Astrocyte (in vitro differentiated cells and primary cell): ENCODE data around the gene ZNF770. TPM values are rescaled to one million over a fixed set of nuclear protein-coding genes. Genes with fewer than 3 reads are reported as not detected.
A peak's percentile ranks its signal among the peaks of the same experiment; 100 is the strongest.

Experiments used
- DNase-seq: peaks from one replicate; pipeline ENCODE4 v3.0.0-alpha.2; 2010; ENCODE audit warnings: low read depth
- FAIRE-seq: peaks from 2 replicates; lab custom pipeline; 2011; peaks lifted over from hg19 to GRCh38; lab: Jason Lieb, UNC
- H2AFZ ChIP-seq: 2 replicates; pipeline ENCODE4 v1.6.0; 2012; ENCODE audit warnings: low read depth, low read length, inconsistent platforms
- H3K27ac ChIP-seq: 2 replicates; pipeline ENCODE4 v1.5.1; 2011; ENCODE audit warnings: low read depth, low read length, inconsistent platforms
- H3K27me3 ChIP-seq: 2 replicates; pipeline ENCODE4 v1.6.0; 2011; ENCODE audit warnings: low read length, inconsistent platforms; ENCODE audit not compliant: insufficient read depth
- H3K36me3 ChIP-seq: 2 replicates; pipeline ENCODE4 v1.5.1; 2011; ENCODE audit warnings: low read length, inconsistent platforms; ENCODE audit not compliant: insufficient read depth
- H3K4me1 ChIP-seq: 2 replicates; pipeline ENCODE4 v1.5.1; 2011; ENCODE audit warnings: low read length, inconsistent platforms; ENCODE audit not compliant: insufficient read depth
- H3K4me2 ChIP-seq: 2 replicates; pipeline ENCODE4 v1.6.0; 2012; ENCODE audit warnings: low read length, inconsistent platforms
- H3K4me3 ChIP-seq: 2 replicates; pipeline ENCODE4 v1.5.1; 2011; ENCODE audit warnings: low read depth, mild to moderate bottlenecking, low read length, inconsistent platforms; ENCODE audit not compliant: insufficient read depth
- H3K79me2 ChIP-seq: 2 replicates; pipeline ENCODE4 v1.6.0; 2012; ENCODE audit warnings: mild to moderate bottlenecking, low read length, inconsistent platforms; ENCODE audit not compliant: insufficient read depth
- H3K9ac ChIP-seq: 2 replicates; pipeline ENCODE4 v1.6.0; 2012; ENCODE audit warnings: mild to moderate bottlenecking, low read length, inconsistent platforms
- H3K9me3 ChIP-seq: 2 replicates; pipeline ENCODE4 v1.5.1; 2012; ENCODE audit warnings: low read depth, mild to moderate bottlenecking, low read length, inconsistent platforms; ENCODE audit not compliant: insufficient read depth
- H4K20me1 ChIP-seq: 2 replicates; pipeline ENCODE4 v1.6.0; 2012; ENCODE audit warnings: low read length, inconsistent platforms; ENCODE audit not compliant: insufficient read depth
- H3K27ac Mint-ChIP-seq: one replicate; pipeline ENCODE4 v1.8.0; 2021; ENCODE audit warnings: mild to moderate bottlenecking, mixed read lengths; ENCODE audit not compliant: unreplicated experiment
- H3K27me3 Mint-ChIP-seq: one replicate; pipeline ENCODE4 v1.8.0; 2021; ENCODE audit warnings: low read depth, mixed read lengths; ENCODE audit not compliant: unreplicated experiment
- H3K36me3 Mint-ChIP-seq: one replicate; pipeline ENCODE4 v1.8.0; 2021; ENCODE audit warnings: low read depth, mixed read lengths; ENCODE audit not compliant: unreplicated experiment
- H3K4me1 Mint-ChIP-seq: one replicate; pipeline ENCODE4 v1.8.0; 2021; ENCODE audit warnings: low read depth, mixed read lengths; ENCODE audit not compliant: unreplicated experiment
- H3K4me3 Mint-ChIP-seq: one replicate; pipeline ENCODE4 v1.8.0; 2021; ENCODE audit warnings: mild to moderate bottlenecking, moderate library complexity, mixed read lengths; ENCODE audit not compliant: unreplicated experiment
- H3K9me3 Mint-ChIP-seq: one replicate; pipeline ENCODE4 v1.8.0; 2021; ENCODE audit warnings: mild to moderate bottlenecking, mixed read lengths; ENCODE audit not compliant: unreplicated experiment
- EZH2 ChIP-seq: IDR thresholded peaks from 2 replicates; pipeline ENCODE4 v1.6.1; 2012; ENCODE audit warnings: mild to moderate bottlenecking, low read length, inconsistent platforms; ENCODE audit not compliant: insufficient read depth
- total RNA-seq: library from RNA; stranded (reverse); gene quantifications from 2 replicates; pipeline ENCODE4 v1.2.1, GENCODE V29; 2021
- TF ChIP-seq, protein P1 (sequence below): IDR thresholded peaks from 2 replicates; pipeline ENCODE4 v1.5.1; 2011; ENCODE audit warnings: low read depth, mild to moderate bottlenecking, inconsistent platforms, low read length, moderate library complexity; ENCODE audit not compliant: insufficient read depth

ZNF770 gene
- total RNA-seq, 1 donor from 2014 or later = 43.3 TPM

DNA sequence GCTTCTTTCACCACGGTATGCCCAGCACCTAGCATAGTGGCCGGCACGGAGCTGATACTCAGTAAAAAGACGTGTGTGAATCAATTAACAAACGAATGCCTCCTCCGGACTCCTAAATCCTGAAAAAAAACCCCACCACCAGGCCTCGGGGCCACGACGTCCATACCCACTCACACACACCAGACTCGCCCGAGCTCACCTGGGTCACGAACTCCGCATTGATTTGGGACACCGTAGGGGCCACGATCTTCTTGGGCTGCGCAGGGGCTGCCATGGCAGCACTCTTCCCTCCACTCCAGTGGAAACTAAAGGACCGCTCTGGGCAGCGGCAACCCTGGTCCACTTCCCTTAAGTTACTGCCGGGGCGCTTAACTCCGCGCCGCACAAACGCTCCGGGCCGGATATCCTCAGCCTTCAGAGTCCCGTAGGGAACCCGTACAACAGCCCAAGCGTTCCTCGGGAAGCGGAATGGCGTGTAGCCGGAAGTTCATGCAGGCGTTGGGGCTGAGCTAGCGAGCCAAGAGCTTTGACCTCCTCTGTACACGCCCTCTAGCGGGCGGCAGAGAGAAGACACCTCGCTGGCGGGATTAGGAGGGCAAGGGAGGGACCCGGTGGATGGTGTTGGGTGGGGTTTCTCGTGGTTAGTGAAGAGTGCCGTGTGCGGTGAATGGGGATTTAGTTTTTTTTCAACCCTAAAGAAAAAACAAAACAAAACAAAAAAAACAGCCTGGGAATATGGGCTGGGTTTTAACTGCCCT is 18.6 kb downstream of the ZNF770 start, which contains the start of gene AQR:
Gene AQR (minus strand): TSS at position 403 of the 758 bp plus-strand sequence. CDS start 129 bp downstream, at position 274.
- no peaks in the 10 kb centered on the region for H3K9me3 Mint-ChIP-seq
- no peaks in the 10 kb centered on the region for H3K27me3 ChIP-seq
- TF ChIP-seq, protein P1, sequence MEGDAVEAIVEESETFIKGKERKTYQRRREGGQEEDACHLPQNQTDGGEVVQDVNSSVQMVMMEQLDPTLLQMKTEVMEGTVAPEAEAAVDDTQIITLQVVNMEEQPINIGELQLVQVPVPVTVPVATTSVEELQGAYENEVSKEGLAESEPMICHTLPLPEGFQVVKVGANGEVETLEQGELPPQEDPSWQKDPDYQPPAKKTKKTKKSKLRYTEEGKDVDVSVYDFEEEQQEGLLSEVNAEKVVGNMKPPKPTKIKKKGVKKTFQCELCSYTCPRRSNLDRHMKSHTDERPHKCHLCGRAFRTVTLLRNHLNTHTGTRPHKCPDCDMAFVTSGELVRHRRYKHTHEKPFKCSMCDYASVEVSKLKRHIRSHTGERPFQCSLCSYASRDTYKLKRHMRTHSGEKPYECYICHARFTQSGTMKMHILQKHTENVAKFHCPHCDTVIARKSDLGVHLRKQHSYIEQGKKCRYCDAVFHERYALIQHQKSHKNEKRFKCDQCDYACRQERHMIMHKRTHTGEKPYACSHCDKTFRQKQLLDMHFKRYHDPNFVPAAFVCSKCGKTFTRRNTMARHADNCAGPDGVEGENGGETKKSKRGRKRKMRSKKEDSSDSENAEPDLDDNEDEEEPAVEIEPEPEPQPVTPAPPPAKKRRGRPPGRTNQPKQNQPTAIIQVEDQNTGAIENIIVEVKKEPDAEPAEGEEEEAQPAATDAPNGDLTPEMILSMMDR = peak; percentile 88
- TF ChIP-seq EZH2 = no peak
- FAIRE-seq = peak; percentile 26
- peaks cover 21% of the 10 kb centered on the region for H4K20me1 ChIP-seq
- peak within 1 kb of the TSS; percentile 77 for H3K27ac ChIP-seq
- peaks cover 50% of the 10 kb centered on the region for H3K79me2 ChIP-seq
- H3K9ac ChIP-seq = peak within 1 kb of the TSS; percentile 97
- no peaks in the 10 kb centered on the region for H3K36me3 Mint-ChIP-seq
- peak within 1 kb of the TSS; percentile 94 for H3K4me2 ChIP-seq
- H3K9me3 ChIP-seq = no peaks in the 10 kb centered on the region
- peaks cover 11% of the 10 kb centered on the region for H3K4me1 Mint-ChIP-seq
- peak within 1 kb of the TSS; percentile 97 for H3K4me3 ChIP-seq
- H3K27me3 Mint-ChIP-seq = no peaks in the 10 kb centered on the region
- peak within 1 kb of the TSS; percentile 98 for H2AFZ ChIP-seq
- peak within 1 kb of the TSS; percentile 96 for H3K27ac Mint-ChIP-seq
- H3K4me1 ChIP-seq = peaks cover 6% of the 10 kb centered on the region
- no peaks in the 10 kb centered on the region for H3K36me3 ChIP-seq
- H3K4me3 Mint-ChIP-seq = peak within 1 kb of the TSS; percentile 99
- peak; percentile 97 for DNase-seq

GRCh38 chr15:34964277-34964676 is 23.8 kb downstream of the ZNF770 start:
- FAIRE-seq (no peak), DNase-seq (no peak)
- Histone ChIP-seq H3K9ac (no peak overlapping the region), H4K20me1 (peaks cover 33% of the 10 kb centered on the region), H3K4me3 (no peak overlapping the region), H3K79me2 (peaks cover 60% of the 10 kb centered on the region), H3K27me3 (no peaks in the 10 kb centered on the region), H3K4me1 (peaks cover 6% of the 10 kb centered on the region), H3K9me3 (no peaks in the 10 kb centered on the region), H3K36me3 (peaks cover 14% of the 10 kb centered on the region), H3K27ac (no peak overlapping the region), H2AFZ (no peak overlapping the region), H3K4me2 (no peak overlapping the region)
- Mint-ChIP-seq H3K27me3 (no peaks in the 10 kb centered on the region), H3K4me3 (no peak overlapping the region), H3K27ac (no peak overlapping the region), H3K36me3 (peaks cover 2% of the 10 kb centered on the region), H3K4me1 (peaks cover 9% of the 10 kb centered on the region), H3K9me3 (no peaks in the 10 kb centered on the region)
- TF ChIP-seq EZH2 = no peak
- TF ChIP-seq, protein P1 = no peak

DNA sequence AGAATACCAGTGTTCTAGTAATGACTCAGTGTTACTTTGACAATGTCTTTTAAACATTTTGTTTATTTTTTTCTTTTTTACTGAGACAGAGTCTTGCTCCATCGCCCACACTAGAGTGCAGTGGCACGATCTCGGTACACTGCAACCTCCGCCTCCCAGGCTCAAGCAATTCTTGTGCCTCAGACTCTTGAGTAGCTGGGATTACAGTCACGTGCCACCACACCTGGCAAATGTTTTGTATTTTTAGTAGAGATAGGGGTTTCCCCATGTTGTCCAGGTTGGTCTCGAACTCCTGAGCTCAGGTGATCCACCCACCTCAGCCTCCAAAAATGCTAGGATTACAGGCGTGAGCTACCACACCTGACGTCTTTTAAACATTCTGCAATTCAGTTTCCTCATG is 34.2 kb downstream of the ZNF770 start:
- Mint-ChIP-seq H3K36me3 (peaks cover 17% of the 10 kb centered on the region), H3K4me3 (no peak overlapping the region), H3K4me1 (no peaks in the 10 kb centered on the region), H3K27ac (no peak overlapping the region), H3K27me3 (no peaks in the 10 kb centered on the region), H3K9me3 (no peaks in the 10 kb centered on the region)
- no peak overlapping the region for H3K9ac ChIP-seq
- no peak for TF ChIP-seq EZH2
- TF ChIP-seq, protein P1 = no peak
- no peak for DNase-seq
- H3K27me3 ChIP-seq = no peaks in the 10 kb centered on the region
- peaks cover 8% of the 10 kb centered on the region for H3K36me3 ChIP-seq
- no peak overlapping the region for H3K4me3 ChIP-seq
- peaks cover 17% of the 10 kb centered on the region for H3K79me2 ChIP-seq
- no peaks in the 10 kb centered on the region for H3K4me1 ChIP-seq
- no peak for FAIRE-seq
- no peak overlapping the region for H2AFZ ChIP-seq
- peaks cover 15% of the 10 kb centered on the region for H4K20me1 ChIP-seq
- H3K9me3 ChIP-seq = no peaks in the 10 kb centered on the region
- no peak overlapping the region for H3K4me2 ChIP-seq
- no peak overlapping the region for H3K27ac ChIP-seq
